Prostate gland (tissue), 2 donors: ENCODE data around the gene CEP112.

Experiments
- POLR2A ChIP-seq: fragments of 450-650 bp; IDR thresholded peaks from one replicate; pipeline ENCODE4 v1.6.1; 2016; ENCODE audit warnings: antibody characterized with exemption, mild to moderate bottlenecking
- TF ChIP-seq, protein P1 (sequence below), 4 experiments: fragments of 200-600 bp in 2 of 4; fragments of 450-650 bp in 2 of 4; sonication (generic) in 2 of 4; IDR thresholded peaks; 1 replicate in 3 of 4; 2 replicates in 1 of 4; pipeline ENCODE4 v1.5.1; 2016 to 2019; ENCODE audit warnings: antibody characterized with exemption in 4 of 4, mild to moderate bottlenecking in 2 of 4, moderate library complexity in 2 of 4

GRCh38 chr17:65697661-65698060 lies 494.3 kb downstream of the CEP112 start:
- TF ChIP-seq, protein P1, sequence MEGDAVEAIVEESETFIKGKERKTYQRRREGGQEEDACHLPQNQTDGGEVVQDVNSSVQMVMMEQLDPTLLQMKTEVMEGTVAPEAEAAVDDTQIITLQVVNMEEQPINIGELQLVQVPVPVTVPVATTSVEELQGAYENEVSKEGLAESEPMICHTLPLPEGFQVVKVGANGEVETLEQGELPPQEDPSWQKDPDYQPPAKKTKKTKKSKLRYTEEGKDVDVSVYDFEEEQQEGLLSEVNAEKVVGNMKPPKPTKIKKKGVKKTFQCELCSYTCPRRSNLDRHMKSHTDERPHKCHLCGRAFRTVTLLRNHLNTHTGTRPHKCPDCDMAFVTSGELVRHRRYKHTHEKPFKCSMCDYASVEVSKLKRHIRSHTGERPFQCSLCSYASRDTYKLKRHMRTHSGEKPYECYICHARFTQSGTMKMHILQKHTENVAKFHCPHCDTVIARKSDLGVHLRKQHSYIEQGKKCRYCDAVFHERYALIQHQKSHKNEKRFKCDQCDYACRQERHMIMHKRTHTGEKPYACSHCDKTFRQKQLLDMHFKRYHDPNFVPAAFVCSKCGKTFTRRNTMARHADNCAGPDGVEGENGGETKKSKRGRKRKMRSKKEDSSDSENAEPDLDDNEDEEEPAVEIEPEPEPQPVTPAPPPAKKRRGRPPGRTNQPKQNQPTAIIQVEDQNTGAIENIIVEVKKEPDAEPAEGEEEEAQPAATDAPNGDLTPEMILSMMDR (IDR thresholded peaks at IDR 0.05) = no peak
- TF ChIP-seq POLR2A = no peak
